ENCODE measurements around the gene ADAD2.

The ADAD2 gene

GRCh38 chr16:84223456-84223855, 32.5 kb downstream of the ADAD2 start:
- no peak for DNase-seq (ENCODE audit: low read depth in 2 of 2)

GRCh38 chr16:84224554-84224953, 33.6 kb downstream of the ADAD2 start:
- DNase-seq (ENCODE audit: low read depth in 2 of 2), result no peak

GRCh38 chr16:84225126-84225525, 34.2 kb downstream of the ADAD2 start:
- DNase-seq (ENCODE audit: low read depth in 2 of 2), result no peak

- no peak for DNase-seq (ENCODE audit: low read depth in 2 of 2)
Measured at GRCh38 chr16:84225571-84225970, 34.6 kb downstream of the ADAD2 start.

GRCh38 chr16:84226026-84226425, 35.1 kb downstream of the ADAD2 start:
- no peak for DNase-seq (ENCODE audit: low read depth in 2 of 2)

- no peak for DNase-seq (ENCODE audit: low read depth in 2 of 2)
Measured at GRCh38 chr16:84227548-84227947, 36.6 kb downstream of the ADAD2 start.

- DNase-seq (ENCODE audit: low read depth in 2 of 2), result no peak
Measured at GRCh38 chr16:84228256-84228838, 37.4 kb downstream of the ADAD2 start.

- DNase-seq (ENCODE audit: low read depth in 2 of 2), result no peak
Measured at GRCh38 chr16:84229471-84229870, 38.5 kb downstream of the ADAD2 start.

- DNase-seq (ENCODE audit: low read depth in 2 of 2), result no peak
Measured at GRCh38 chr16:84232060-84232459, 41.1 kb downstream of the ADAD2 start.

- no peak for DNase-seq (ENCODE audit: low read depth in 2 of 2)
Measured at GRCh38 chr16:84232969-84233368, 42.0 kb downstream of the ADAD2 start.

GRCh38 chr16:84233748-84234147, 42.8 kb downstream of the ADAD2 start:
- no peak for DNase-seq (ENCODE audit: low read depth in 2 of 2)

- DNase-seq (ENCODE audit: low read depth in 2 of 2), result no peak
Measured at GRCh38 chr16:84234321-84235241, 43.6 kb downstream of the ADAD2 start.

GRCh38 chr16:84236671-84237070, 45.7 kb downstream of the ADAD2 start:
- no peak for DNase-seq (ENCODE audit: low read depth in 2 of 2)

- no peak for DNase-seq (ENCODE audit: low read depth in 2 of 2)
Measured at GRCh38 chr16:84237994-84238750, 47.2 kb downstream of the ADAD2 start.

GRCh38 chr16:84239141-84239769, 48.3 kb downstream of the ADAD2 start:
- DNase-seq (ENCODE audit: low read depth in 2 of 2), result no peak

GRCh38 chr16:84239909-84240308, 49.0 kb downstream of the ADAD2 start, which contains the start of gene KCNG4:
KCNG4 (minus strand) TSS chr16:84240012; CDS start chr16:84237485, 2,527 bp downstream.
- no peak for DNase-seq (ENCODE audit: low read depth in 2 of 2)

GRCh38 chr16:84240455-84240854, 49.5 kb downstream of the ADAD2 start:
- no peak for DNase-seq (ENCODE audit: low read depth in 2 of 2)

GRCh38 chr16:84241778-84242177, 50.8 kb downstream of the ADAD2 start:
- DNase-seq (ENCODE audit: low read depth in 2 of 2), result no peak

- DNase-seq (ENCODE audit: low read depth in 2 of 2), result no peak
Measured at GRCh38 chr16:84242839-84243238, 51.9 kb downstream of the ADAD2 start.

GRCh38 chr16:84243732-84244131, 52.8 kb downstream of the ADAD2 start:
- no peak for DNase-seq (ENCODE audit: low read depth in 2 of 2)

- DNase-seq (ENCODE audit: low read depth in 2 of 2), result no peak
Measured at GRCh38 chr16:84244728-84245127, 53.8 kb downstream of the ADAD2 start.
